GM18907 (cell line): ENCODE results near the gene CRB2.
A peak's percentile ranks its signal among the peaks of the same experiment; 100 is the strongest.

Source experiments
- ATAC-seq: cut with Tn5 transposase; IDR thresholded peaks from one replicate; pipeline ENCODE4 v1.9.1; 2021; ENCODE audit warnings: mild to moderate bottlenecking, moderate library complexity; ENCODE audit not compliant: unreplicated experiment

The CRB2 gene

DNA sequence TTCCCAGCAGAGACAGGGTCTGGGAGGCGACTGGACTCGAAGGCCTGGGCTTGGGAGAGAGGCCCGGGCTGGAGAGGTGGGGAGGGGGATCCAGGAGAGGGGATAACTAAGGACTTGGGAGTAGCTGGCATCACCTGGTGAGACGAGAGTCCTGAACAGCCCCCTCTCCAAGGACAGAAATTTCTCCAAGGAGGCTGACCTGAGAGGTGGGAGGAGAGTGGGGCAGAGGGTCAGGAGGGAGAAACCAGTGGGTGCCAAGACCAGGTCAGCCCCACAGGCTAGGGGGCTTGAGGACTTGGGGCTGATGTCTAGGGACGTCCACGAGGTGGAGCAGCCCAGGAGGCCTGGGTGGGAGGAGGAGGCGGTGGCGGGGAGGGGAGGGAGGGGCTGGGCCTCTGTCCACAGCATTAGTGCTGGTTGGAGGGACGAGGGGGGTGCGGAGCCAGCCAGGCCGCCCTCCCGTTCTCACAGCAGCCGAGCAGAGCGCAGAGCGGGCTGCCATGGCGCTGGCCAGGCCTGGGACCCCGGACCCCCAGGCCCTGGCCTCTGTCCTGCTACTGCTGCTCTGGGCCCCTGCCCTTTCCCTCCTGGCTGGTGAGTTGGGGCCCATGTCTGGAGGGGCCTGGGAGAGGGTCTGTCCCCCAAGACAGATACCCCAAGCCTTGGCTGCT lies at the start of gene CRB2:
CRB2 (plus strand) TSS at position 437 of the 671 bp plus-strand sequence; CDS start at position 501, 64 bp downstream.
- ATAC-seq, result no peak

DNA sequence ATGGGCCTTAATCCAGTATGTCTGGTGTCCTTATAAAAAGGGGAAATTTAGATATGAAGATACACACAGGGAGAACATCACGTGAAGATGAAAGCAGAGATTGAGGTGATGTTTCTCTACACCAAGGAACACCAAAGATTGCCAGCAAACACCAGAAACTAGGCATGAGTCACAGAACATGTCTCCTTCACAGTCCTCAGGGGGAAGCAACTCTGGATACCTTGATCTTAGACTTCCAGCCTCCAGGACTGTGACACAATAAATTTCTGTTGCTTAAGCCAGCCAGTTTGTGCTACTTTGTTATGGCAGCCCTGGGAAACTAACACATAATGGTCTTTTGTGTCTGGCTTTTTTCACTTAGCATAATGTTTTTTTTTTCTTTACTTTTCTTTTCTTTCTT lies 46.4 kb upstream of the CRB2 start:
- no peak for ATAC-seq

DNA sequence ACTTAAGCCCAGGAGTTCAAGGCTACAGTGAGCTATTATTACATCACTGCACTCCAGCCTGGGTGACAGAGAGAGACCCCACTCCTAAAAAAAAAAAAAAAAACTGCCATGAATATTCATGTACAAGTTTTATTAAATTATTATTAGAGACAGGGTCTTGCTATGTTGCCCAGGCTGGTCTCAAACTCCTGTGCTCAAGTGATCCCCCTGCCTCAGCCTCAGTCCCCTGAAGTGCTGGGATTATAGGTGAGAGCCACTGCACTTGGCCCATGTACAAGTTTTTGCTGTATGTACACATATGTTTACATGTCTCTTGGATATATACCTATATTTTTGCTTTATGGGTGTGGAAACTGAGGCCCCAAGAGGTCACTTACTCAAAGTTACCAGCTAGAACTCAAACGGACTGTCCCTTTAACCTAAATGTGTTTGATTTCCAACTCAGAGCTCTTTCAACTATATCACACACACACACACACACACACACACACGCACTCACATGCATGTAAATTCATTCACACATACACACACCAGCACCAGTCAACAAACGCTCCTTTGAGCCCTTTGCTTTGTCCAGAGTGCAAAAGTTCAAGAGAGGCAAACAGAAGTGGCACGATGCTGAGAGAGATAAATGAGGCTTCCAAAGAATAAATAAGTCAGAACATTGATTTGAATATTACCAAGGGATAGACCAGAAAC lies 45.3 kb upstream of the CRB2 start:
- no peak for ATAC-seq

DNA sequence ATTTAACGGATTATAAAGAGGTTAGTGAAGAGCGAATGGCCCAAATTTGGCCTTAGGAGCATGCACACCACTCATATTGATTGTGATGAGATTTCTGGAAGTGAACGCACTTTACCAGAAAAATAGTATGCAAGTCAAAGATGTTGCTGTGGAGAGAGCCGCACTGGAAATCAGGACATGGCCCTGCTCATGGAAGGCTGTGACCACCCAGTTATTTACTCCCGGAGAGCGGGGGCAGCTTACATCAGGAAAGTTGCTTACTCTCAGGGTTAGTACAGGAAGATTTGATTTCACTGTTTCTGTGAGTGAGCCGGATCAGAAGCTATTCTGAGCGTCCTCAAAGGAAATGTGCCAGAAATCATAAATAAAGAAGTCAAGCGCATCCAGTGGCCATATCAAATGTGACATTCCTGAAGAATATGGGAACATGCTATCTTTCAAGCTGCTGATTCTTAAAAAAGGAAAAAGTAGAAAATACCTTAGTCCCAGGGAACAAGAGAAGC lies 44.7 kb upstream of the CRB2 start:
- ATAC-seq, result no peak

DNA sequence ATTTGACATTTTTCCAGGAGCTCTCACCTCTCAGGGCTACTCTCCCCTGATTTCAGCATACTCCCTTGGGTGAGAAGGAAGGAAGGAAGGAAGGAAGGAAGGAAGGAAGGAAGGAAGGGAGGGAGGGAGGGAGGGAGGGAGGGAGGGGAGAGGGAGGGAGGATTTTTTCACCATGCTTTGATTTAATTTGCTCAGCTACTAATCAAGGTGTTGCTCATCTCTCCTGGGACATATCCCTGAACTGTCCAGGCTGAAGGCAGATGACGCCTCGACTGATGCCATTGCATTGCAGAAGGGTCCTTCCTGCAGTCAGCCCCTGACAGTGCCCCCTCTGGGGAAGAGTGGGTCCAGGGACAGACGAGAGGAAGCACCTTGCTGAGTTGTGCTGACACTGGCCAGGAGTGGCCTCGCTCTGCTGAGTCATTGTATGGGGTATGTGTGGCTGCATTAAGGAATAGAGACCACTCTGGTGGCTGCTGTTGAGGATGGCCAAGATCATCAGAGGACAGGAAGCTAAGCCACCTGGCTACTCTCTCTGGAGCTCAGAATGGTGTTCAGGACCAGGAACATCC lies 43.6 kb upstream of the CRB2 start:
- ATAC-seq, result no peak

DNA sequence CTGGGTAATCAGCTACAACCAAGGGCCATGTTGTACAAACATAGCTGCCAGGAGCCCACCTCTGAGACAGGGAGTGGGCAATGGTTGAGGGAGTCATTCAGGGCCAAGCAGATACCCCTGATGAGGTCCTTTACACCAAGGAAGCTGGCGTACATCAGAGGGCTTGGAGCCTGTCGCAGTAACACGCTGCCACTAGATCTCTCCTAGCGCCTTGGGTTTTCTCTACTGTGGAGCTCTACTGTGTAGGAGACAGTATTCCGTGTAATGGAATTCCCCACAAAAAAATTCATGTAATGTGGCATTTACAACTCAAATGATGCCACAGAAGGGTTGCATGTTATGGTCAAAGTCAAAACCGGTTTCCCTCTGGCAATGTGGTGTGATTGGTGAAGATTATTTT lies 41.4 kb upstream of the CRB2 start:
- no peak for ATAC-seq

DNA sequence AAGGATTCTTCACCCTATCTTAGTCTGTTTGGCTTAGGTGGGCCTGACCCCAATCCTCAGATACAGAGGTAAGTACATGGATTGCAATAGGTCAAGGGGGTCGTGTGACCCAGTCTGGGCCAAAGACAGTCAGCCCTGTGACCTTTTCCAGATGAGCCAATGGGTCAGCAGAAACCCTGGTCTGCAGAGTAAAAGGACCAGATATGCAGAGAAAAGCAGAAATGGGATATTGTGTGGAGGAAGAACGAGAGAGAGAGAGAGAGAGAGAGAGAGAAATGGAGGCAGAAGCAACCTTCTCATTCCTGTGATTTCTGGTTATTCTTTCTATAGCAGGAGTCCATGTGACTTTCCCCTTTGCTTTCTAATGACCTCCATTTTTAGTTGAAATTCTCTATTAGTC lies 40.4 kb upstream of the CRB2 start:
- no peak for ATAC-seq

DNA sequence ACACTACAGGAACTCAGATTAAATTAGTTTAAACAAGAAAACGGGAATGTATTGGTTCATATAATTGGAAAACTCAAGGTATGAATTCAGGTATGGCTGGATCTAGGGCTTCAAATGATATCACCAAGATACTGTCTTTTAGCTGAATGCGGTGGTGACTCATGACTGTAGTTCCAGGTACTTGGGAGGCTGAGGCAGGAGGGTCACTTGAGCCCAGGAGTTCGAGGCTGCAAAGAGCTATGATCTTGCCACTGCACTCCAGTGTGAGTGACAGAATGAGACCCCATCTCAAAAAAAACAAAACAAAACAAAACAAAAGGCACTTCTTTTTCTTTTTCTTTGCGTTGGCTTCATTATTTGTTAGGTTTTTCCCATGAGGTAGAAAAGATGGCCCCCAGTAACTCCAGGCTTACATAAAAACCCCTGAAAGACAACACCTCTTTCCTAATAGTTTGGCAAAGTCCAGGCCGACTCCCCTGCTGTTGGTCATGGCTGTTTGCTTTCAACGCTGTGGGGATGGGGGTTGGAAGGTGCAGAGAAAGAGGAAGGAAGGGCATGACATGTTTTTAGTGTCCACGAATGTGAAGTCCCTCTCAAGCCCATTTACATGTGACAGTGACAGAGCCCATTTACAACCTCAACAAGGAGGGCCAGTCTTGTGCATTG lies 39.8 kb upstream of the CRB2 start:
- ATAC-seq, result no peak

DNA sequence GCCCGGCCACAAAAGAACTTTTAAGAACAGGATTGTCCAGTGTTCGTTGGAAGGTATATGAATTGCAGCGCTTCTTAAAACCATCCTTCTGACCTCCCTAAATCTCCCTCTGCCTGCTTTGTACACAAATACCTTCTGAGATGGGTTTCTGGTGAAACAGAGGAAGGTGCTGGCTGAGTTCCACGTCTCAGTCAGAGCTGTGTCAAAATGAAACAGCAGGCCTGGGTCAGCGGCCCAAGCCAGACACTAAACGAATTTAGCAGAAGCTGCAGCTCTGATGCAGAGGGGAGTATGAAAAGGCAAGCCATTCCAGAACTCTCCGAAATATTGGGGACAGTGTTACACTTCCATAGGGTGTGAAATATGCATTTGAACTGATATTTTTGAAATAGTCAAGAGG lies 37.8 kb upstream of the CRB2 start:
- no peak for ATAC-seq

DNA sequence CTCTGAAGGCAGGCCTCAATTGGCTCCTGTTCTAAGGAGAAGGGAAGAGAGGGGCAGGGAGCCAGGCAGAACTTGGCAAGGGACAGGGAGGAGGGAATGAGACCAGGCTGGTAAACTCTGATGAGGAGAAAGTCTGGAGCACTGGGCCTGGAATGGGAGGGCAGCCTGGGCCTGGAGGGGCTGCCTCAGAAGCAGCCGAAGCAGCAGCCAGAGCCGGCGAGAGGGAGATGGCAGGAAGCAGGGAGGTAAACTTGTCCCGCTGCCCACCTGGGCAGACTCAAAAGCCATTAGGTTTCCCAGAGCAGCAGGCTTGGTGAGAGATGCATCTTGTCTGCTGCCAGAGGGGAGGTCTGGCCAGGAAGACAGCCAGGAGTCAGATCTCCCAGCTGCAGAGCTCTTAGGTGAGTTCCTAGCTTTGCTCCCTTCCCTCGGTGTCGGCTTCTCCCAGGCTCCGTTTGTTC lies 37.0 kb upstream of the CRB2 start:
- no peak for ATAC-seq

DNA sequence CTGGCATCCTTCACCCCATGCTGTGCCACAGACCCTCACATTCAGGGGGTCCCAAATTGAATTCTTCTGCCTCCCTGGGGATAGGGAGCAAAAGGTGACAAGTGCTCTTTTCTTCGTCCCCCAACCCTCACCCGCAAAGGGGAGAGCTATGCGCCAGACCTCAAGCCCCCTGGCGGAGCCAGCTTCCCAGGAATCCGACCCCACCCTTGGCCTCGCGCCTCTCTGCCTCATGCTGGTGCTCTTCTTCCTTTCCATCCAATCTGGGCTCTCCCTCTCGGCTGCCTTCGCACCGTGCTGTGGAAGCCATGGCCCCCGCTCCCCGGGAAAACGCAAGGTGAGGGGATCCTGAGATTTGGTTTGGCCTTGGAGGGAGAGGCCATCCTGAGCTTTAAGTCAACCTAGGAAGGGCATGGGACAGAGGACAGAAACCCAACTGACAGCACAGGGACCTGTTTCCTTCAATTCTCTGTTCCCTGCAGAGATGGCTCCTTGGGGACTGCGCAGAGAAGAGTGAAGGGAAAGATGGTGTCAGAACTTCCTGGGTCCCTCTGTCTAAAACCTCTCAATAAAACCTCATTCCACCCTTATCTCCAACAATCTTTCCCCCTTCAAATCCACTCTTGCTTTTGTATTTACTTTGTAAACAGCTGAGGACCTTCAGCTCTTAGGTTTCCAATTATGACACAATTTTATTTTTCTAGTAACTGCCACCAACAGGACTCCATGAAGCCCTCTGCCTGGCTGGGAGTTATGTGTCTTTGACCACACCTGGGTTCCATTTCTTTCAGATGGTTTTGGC lies 36.3 kb upstream of the CRB2 start:
- no peak for ATAC-seq

DNA sequence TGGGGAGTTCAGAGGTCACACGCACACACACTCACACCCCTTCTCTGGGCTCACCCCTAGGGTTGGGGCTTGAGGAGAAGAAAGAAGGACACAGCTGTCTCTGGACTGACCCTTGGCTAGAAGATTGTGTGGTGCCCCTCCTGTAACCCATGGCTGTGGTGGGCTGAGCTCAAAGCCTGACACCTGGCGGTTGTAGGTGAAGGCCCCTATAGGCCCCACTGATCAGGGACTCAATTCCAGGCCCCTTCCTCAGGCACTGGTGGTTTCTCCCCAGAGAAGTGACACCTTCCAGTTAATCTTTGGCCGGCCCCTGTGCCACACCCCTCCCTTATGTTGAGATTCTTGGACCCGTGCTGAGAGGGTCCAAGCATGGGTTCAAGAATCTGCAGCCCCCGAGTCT lies 35.2 kb upstream of the CRB2 start:
- ATAC-seq, result no peak

DNA sequence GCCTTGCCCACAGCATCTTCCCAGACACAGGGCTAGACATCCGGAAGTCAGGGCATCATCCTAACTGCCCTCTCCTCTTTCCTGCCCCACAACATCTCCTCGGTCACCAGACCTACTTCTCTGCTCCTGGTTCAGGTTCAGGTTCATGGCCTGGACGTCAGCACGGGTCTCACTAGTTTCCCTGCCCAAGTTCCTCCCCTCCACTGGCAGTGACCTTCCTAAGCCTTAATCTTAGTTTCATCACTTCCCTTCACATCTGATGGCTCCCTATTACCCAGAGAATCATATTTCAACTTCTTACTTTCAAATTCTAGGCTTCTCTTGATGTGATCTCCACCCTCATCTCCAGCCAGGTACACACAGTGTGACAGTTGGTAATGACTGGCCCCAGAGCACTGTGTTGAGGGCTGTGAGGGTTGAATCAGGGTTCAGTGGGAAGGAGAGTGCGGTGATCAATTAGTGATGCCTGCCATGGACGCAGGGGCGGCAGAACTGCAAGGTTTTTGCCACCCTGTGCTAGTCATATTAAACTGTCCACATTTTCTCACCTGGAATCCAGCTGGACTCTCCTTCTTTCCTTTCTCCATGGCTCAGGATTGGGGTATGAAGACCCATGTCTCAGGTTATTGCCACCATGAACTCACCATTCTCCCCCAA lies 34.3 kb upstream of the CRB2 start:
- ATAC-seq, result no peak

DNA sequence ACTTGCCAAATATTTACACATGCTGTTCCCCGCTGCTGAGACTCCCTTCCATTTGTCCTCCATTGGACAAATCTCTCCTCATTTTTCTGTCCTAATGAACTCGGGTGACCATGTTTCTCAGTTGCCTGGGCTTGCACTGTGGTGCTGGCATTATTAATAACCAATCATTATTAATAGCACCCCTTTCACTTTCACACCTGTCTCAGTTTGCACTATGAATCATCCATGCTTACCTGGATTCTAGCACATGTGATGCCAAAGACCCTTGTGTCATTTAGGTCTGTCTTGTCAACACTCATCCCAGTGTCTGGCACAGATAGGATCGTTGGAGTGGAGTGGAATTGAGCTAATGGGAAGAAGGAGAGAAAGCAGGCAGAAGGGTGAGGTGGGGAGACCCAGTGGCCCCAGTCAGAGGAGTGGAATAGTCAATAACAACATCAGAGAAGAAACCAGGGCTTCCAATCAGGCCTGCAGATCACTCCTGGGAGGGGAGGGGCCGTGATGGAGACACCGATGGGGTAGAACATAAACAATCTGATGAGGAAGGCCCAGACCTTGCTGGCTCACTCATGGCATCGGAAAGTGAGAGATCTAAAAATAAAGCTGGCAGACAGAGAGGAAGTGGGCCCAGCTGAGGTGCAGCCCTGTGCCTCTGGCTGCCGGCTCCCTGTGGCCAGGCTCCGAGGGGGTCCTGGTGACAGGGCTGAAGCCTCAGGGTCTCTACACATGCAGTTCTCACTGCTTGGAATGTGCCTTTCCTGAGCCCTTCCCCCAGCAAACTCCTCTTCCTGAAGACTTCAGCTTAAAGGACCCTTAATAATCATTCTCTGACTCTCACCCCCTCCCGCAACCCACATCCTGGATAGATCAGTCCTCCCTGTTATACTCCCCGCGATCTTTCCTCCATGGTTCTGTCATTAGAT lies 33.5 kb upstream of the CRB2 start:
- ATAC-seq, result peak; percentile 60

DNA sequence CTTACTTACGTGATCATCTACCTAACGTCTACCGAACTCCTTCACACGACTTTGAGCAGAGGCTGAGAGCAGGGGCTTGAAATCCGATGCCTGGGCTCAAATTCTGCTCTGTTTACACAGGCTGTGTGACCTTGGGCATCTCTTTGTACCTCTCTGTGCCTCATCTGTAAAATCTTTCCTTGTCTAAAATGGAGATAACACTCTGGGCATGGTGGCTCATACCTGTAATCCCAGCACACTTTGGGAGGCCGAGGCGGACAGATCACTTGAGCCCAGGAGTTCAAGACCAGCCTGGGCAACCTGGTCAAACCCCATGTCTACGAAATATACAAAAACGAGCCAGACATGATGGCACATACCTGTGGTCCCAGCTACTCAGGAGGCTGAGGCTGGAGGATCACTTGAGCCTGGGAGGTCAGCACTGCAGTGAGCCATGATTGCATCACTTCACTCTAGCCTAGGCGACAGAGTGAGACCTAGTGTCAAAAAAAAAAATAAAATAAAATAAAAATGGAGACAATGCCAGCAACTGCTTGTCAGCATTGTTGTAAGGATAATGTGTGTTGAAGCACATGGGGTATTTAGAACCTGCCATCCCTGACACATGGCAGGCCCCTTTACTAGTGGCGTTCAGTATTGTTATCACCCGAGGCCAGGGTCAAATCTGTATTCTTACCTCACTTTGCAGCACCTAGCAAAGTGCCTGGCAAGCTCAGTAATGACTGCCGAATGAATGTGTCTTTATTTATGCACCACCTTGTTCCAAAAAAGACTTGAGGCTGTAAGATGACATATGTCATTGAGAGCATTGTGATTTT lies 32.6 kb upstream of the CRB2 start:
- no peak for ATAC-seq

DNA sequence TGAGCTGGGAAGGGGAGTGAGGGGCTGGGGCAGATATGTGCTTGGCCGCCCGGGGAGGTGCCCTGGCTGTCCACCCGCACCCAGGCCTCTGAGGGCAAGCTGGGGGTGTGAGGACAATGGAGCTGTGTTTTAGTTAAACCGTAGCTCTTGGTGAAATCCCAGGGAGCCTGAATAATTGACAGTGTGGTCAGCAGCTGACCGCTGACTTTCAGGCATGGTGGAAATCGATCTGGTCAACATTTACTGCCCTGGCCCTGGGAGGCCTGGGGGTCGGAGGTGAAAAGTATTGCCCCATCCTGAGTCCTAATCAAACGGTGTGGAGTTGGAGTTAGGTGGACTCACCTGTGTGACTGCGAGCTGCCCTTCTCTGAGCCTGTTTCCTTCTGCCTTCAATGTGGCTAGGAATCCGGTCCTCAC lies 31.2 kb upstream of the CRB2 start:
- no peak for ATAC-seq

DNA sequence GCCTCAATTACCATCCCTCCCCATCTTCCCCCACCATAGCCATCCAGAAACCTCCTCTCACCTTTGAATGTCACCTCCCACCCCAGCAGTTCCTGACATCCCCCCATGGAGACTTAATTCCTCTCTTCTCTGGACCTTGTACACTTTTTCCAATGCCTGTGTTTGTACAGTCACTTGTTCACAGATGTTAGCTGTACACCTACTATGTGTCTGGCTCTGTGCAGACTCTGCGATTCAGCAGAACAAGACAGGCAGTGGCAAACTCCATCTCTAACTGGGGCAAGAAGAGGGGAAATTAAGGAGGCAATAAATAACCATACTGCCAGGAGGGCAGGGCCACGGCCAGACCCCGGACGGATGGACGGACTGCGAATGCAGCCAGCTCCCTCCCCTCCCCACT lies 29.8 kb upstream of the CRB2 start:
- ATAC-seq, result no peak

DNA sequence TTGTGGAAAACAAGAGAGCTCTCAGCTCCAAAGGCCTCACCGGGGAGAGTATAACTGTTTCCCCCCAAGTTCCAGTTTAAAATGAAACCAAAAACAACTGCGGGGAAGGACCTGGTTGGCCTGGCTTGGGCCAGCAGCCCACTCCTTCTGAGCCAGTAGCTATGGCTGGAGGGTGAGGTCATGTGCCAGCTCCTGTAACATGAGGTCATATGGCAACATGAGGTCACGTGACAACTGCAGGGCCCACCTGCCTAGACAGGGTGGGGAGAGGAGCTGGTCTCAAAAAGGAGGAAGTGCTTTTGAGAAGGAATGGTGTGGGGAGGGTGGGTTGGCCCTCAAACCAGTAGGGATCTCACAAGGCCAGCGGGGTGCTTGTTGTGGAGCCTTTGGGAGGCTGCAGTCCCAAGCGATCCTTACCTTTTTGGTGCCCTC lies 29.3 kb upstream of the CRB2 start:
- peak; percentile 41 for ATAC-seq
